GM19372 (cell line): ENCODE measurements around the gene CD300A.

Experiments used
- ATAC-seq: cut with Tn5 transposase; IDR thresholded peaks from one replicate; pipeline ENCODE4 v1.9.1; 2021; ENCODE audit warnings: mild to moderate bottlenecking, low read depth, moderate library complexity; ENCODE audit not compliant: unreplicated experiment

The CD300A gene

GRCh38 chr17:74453665-74454196, 12.7 kb upstream of the CD300A start:
- ATAC-seq = no peak

- ATAC-seq = peak; percentile 86
These were observed 12.0 kb upstream of the CD300A start for GRCh38 chr17:74454197-74455024.

DNA sequence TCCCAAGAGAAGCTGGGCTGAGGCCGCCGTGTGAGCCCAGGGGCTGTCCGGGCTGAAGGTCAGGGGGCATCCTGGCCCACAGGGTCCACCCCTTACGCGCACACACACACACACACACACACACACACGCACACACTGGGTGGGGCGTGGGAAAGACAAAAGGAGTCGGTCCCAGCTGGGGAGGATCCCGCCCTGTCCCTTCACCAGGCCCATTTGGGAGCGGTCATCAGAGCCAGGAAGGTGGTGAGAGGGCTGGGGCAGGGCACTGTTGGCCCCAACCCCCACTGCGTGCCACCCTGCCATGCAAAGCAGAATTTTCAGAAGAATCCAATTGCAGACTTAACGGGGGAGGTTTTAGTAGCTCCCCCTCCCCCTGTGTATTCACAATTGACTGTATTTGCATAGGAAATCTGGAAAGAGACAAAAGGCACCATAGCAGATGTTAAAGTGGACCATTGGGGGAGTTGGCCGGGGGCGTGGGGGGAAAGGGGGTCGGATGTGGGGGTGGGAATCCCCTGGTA, 11.3 kb upstream of the CD300A start:
- no peak for ATAC-seq

- no peak for ATAC-seq
These were observed 10.6 kb upstream of the CD300A start for GRCh38 chr17:74455821-74456220.

DNA sequence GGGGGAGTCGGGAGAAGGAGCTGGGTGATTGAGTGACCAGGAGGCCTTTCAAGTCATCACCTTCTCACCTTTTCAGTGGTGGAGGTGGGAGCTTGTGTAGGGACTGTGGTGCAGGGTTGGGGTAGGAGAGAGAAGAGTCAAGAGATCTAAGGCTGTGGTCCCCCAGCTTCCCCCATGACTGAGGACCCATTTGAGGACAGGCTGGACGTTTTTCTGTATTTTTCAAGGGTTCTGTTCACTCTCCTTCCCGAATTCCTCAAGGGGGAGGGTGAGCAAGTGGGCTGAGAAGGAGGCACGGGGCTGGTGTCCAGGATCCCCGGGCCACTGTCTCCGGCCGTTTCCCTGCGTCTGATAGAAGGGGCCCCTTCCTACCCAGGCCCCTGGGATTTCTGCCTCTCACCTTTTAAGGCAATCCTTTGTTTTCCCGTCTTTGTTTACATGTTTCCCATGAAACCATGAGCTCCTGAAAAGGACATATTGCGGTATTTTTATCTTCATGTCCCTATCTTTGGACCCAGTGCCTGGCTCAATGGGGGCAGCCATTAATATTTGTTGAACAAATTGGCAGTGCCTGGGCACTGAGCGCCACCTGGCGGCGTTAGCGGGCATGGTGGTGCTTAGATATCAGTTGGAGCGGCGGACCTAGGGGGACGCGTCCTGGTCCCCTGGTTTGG, 9.2 kb upstream of the CD300A start:
- no peak for ATAC-seq

GRCh38 chr17:74457820-74458166, 8.6 kb upstream of the CD300A start:
- ATAC-seq = no peak

DNA sequence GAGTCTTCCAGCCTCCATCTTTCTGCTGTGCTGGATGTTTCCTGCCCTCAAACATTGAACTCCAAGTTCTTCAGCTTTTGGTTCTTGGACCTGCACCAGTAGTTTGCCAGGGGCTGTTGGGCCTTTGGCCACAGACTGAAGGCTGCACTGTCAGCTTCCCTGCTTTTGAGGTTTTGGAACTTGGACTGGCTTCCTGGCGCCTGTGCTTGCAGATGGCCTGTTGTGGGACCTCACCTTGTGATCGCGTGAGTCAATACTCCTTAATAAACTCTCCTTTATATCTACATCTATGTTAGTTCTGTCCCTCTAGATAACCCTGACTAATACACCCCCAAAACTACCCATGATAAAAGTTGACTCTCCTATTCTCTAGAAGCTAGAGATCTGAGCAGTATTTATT, 7.6 kb upstream of the CD300A start:
- no peak for ATAC-seq

GRCh38 chr17:74459622-74460021, 6.8 kb upstream of the CD300A start:
- ATAC-seq = no peak

GRCh38 chr17:74460241-74460640, 6.2 kb upstream of the CD300A start:
- no peak for ATAC-seq

GRCh38 chr17:74460996-74461395, 5.4 kb upstream of the CD300A start:
- ATAC-seq = no peak

DNA sequence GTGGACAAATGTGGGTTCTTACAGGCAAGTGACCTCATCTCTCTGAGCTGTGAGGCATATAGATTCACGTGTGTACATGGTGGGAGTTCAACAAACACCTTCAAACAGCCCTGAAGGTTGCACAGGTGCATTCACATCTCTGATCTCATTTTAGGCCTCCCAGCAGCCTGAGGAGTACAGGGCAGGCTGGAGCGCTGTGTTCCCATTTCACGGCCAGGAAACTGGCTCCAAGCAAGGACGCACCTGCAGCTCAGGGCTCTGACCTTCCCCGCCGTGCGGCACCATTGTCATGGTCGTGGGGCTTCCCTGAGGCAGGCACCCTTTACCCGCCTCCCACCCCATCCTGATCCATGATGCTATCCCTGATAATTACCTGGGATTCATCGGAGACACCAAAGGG, 4.8 kb upstream of the CD300A start:
- ATAC-seq = no peak

DNA sequence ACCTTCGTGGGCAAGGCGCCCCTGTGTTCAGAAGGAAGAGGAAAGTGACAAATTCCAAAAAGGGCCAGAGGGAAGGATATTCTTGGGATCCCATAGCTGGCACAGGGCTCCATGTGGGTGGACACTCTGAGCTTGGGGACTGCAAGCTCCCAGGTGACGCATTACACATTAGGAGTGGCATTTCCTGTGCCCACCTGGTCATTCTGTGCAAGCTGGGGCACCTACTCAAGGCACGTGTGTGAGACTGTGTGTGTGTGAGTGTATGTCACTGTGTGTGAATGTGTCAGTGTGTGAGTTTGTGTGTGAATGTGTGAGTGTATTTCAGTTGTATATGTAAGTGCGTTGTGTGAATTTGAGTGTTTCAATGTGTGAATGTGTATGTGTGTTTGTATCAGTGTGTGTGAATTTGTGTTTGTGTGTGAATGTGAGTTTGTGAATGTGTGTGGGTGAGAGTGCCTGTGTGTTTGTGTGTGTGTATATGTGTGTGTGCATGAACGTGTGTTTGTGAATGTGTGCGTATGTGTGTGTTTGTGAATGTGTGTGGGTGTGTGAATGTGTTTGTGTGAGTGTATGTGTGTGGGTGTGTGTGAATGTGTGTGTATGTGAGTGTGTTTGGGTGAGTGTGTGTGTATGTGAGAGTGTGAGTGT, 1.6 kb upstream of the CD300A start:
- no peak for ATAC-seq

- no peak for ATAC-seq
These were observed 890 bp upstream of the CD300A start for GRCh38 chr17:74465378-74466110.

- no peak for ATAC-seq
These were observed 372 bp downstream of the CD300A start for GRCh38 chr17:74466828-74467184.

DNA sequence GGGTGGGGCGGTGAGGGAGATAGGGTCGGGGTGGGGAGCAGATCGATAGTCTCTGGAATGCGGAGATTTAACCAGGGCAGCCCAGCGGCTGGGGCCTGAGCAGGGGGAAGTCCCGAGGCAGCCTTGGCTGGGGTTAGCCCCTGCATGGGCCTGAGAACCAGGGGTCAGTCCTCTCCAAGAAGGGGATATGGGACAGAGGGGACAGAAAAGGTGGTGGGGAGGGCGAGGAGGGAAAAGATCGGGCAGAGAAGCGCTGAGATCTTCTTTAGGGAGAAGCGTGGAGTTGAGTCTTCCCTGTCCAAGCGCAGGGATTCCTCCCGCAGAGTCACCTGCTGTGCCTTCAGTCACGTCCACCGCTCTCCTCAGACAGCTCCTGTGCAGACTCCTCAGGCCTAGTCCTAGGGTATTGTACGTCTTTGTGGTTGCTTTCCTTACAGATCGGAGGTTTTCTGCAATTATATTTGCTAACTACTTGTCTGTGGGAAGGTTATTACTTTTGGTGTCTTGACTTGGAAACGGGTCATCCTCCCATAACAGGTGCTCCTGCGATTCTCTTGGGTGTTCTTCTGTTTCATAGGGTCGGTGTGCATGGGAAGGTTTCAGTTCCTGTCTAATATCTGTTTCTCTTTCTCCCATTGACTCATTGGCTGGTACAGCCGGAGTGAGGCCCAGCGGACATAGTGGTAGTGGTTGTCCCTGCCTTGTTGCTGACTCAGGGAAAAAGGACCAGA, 952 bp downstream of the CD300A start:
- ATAC-seq = peak; percentile 75

DNA sequence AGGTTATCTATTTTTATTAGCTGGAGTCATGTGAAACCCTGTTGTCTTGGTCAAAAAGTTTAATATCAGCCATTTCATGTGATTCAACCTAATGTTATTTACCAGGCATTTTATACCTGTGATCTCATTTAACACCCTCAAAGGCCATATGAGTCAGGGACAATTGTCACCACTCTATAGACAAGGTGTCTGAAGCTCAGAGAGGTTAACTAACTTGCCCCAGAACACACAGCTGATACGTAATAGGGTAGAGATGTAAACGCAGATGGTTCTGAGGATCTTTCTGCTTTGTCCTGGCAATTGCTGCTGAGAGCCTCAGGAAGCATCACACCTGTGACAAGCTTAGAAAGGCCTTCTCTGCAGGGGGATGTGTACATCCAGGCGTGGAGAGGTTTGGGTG, 4.9 kb downstream of the CD300A start:
- ATAC-seq = no peak

DNA sequence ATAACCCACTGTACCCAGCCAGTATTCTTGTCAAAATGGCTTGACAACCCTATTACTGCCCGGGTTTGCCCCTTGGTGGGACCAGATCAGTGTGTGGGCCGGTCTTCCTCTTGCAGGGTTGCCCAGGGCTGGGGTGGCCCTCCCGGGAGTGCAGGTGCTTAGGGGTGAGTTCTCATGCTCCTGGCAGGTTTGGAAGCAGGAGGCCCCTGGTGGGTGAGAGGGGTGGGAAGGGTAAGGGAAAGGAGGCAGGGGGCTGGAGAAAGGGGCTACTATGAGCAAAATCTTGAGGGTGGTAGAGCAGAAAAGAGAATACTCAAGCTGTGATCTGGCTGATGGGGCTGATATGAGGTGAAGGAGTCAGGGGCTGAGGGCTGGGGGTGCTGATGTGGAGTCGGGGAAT, 6.5 kb downstream of the CD300A start:
- no peak for ATAC-seq

GRCh38 chr17:74473294-74473693, 6.9 kb downstream of the CD300A start:
- no peak for ATAC-seq

GRCh38 chr17:74474043-74474792, 7.8 kb downstream of the CD300A start:
- no peak for ATAC-seq
